ENCODE measurements around the gene NT5C2.
A peak's percentile ranks its signal among the peaks of the same experiment; 100 is the strongest.
"Not testable (repeated sequence)": the region's sequence is repeated elsewhere in the genome, so short reads cannot be mapped to it uniquely, and the experiment has no call there.

Gene NT5C2

GRCh38 chr10:103083266-103083976, 109.7 kb downstream of the NT5C2 start:
- DNase-seq, result no peak

DNA sequence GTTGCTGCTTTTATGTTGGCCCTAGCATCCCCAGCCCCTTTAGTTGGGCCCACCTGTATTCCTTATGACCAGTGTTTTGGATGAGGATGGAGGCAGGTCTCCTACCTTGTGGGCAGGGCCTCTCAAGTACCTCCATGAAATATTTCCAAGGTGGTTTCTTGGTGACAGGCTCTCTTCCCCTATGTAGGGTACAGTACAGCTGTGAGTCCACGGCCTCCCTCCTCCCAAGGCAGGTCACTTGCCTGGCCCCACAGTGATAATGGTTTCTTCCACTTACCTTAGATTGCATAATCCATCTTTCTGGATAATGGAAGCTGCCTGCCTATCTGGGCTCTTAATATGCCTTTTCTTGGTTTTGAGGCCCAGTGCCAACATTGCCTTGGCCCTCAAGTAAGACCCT, 110.4 kb downstream of the NT5C2 start:
- no peak for DNase-seq

GRCh38 chr10:103080891-103081581, 112.0 kb downstream of the NT5C2 start:
- DNase-seq, result no peak

DNA sequence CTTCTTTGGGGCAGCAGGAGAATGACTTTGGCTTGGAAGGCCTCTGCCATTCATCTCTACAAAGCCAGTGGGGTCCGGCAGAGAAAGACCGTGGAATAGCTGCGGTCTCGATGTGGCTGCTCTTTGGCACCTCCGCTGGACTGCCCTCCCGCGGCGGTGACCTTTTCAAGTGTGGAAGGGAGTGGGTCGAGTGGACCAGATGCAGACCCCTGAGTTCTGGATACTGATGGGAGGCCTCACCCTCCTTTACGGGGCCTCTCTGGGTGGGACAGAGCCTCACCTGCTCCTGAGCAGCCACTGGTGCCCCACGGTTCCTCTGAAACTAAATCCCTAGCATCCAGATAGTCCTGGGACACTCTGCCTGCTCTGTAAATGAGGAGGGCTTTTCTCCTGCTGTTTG, 113.1 kb downstream of the NT5C2 start:
- no peak for DNase-seq

DNA sequence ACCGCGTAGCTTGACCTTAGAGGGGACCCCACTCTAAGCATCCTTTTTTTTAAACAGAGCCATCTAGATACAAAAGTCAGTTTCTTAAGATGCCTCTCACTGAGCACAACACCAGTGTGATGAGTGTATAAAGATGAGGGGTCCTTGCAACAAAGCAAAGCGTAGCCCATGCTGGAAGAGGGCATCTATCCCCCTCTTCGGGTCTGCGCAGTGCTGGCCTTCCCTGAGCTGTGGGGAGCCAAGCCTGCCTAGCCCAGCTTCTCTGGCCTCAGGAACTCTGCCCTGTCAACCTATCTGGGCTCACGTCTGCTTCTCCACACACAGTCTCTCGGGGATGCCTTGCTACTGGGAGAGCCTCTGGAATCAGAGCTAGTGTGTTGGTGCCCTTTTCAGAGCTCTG, 114.0 kb downstream of the NT5C2 start:
- DNase-seq, result no peak

DNA sequence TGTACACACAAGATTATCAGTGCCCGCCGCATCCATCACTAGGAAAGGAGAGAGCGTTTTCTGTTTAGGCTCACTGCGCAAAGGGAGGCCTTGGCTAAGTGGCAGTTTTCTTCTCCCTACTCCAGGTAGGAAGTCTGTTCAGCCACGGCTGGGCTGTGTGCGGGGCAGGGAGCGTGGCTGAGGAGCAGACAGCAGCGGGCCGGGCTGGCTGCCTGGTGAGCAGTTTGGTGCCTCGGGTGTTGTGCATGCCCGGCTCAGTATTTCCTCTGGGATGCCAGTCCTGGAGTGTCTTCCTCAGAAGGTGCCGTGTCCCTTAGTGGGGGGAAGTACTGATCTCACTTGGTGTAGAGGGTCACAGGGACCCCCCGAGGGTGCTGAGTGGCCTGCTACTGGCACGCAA, 114.4 kb downstream of the NT5C2 start:
- no peak for DNase-seq

DNA sequence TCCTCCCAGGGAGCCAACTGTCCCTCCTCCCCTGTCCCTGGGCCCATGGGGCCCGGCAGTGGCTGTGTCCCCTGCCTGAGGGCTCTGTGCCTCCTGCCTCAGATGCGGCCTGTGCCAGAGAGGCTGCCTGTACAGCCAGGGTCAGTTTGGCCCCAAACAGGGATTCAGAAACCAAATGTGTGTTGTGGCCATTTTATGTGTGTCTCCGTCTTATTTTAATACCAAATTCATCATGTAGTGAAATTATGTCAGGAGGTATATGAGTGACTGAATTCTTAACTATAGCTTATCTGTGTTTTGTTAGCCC, 114.8 kb downstream of the NT5C2 start:
- DNase-seq, result no peak

DNA sequence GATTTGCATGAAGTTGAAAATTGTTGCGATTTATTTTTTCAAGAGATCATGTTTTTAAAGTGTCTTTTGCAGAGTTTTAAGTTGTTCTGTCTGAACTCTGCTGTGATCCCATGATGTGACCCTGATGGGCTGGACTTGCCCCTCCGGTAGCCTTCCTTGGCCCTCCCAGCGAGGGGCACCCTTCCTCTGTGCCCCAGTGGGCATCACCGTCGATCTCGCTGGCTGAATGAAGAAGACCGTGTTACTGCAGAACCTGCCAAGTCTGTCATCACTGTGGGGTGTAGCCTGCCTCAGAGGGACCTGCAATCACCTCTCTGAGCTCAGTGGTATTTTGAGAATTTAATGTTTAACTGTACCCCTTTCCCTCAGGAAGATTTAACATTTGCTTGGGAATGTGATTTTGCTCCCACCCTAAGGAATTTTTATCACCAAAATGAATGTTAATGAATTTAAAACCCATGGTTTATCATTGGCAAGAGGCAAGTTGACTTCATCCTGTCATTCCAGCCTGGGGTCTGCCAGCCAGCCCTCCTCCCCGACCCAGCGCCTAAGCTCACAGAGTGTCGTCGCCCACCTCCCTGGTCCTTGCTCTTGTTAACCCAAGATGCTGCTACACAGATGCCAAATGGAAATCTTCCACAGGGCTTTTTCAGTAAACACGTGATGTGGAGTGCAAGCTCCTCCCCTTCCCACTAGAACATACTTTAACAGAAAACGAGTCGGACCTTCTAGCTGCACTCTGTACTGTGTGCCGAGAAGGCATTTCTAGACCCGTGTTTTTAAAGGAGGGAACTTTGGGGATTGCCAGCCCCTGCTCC, 115.4 kb downstream of the NT5C2 start:
- DNase-seq, result no peak

GRCh38 chr10:103077020-103077419, 116.1 kb downstream of the NT5C2 start:
- no peak for DNase-seq

- no peak for DNase-seq
These were observed 120.2 kb downstream of the NT5C2 start for GRCh38 chr10:103072891-103073290.

- no peak for DNase-seq
These were observed 120.8 kb downstream of the NT5C2 start for GRCh38 chr10:103072276-103072675.

DNA sequence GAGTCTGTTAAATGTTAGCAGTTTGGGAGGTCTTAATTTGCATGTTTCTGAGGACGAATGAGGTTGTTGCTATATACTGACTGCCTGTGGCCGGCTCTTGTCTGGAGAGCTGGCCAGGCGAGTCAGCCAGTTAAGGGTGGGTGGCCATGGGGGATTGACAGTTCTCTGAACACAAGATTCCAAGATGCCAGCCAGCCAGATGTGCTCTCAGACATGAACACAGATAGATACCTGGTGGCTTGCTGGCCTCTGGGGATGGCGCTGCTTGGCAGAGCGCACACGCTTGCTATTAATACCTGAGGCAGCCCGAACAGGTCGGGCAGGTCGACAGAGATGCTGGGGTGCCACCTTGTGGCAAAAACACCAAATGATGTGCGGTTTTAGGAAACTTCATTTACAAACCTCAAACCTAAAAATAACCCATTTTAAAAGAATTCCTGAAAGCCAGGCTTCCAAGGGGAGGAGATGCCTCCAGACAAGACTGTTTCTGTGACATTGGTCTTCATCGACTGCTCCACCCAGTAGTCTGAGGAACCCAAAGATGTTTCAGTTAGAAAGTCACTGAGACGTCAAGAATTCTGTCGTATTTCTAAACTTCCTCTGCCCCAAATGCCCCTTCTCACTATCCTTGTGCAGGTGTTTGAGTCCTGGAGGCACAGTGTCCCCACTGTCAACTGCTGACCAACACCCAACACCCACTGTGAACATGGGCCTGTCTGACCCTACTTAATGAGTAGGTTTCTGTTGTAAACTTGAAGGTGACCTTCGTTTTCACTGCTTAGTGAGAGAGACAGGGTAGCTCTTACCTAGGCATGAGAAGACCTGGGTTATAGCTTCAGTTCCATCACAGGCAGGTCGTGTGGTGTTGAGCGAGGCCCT, 123.4 kb downstream of the NT5C2 start:
- peak; percentile 72 for DNase-seq

GRCh38 chr10:103067956-103068355, 125.1 kb downstream of the NT5C2 start:
- DNase-seq, result no peak

- DNase-seq, result no peak
These were observed 125.6 kb downstream of the NT5C2 start for GRCh38 chr10:103067484-103067883.

GRCh38 chr10:103067099-103067477, 126.0 kb downstream of the NT5C2 start:
- not testable (repeated sequence) for DNase-seq

DNA sequence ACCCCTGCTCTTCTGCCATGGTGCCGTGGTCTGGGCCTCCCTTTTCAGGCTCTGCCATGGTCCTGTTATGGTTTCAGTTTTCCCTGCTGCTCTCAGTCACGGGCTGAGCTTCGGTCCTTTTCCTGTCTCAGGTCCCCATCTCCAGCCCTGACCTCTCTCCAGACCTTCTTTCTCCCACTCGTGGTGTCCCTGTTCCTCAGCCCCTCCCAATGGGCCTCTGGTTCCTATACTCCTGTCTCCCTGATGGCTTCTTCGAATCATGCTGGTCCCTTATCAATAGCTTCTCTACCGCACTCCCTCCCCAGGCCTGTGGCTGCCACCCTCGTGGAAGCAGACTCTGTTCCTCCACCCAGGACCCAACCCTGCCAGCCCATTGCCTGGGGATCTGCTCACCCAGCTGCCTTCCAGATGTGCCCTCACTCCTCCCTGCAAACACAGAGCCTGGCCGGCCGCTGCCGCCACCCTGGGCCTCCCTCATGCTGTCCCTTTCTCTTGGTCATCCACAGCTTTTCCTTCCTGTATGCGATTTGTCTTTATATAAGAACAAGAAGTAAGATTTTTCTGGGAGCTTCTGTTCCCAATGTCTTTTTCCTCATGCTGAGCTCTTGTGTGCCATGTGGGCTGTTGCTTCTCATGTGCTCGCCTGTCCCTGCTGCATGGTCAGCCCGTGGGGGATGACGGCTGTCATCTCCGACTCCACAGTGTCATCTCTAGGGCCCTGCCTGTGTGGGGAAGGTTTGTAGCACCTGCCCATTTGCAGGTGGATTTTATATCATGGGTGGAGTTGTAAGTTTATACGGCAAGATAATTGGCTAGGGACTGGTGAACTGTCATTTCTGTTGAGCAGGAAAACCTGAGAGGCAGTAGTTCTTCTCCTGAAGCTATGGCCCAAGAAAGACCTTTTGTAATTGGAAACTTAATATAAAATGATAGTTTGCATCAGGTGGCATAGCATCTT, 126.7 kb downstream of the NT5C2 start:
- DNase-seq, result no peak

DNA sequence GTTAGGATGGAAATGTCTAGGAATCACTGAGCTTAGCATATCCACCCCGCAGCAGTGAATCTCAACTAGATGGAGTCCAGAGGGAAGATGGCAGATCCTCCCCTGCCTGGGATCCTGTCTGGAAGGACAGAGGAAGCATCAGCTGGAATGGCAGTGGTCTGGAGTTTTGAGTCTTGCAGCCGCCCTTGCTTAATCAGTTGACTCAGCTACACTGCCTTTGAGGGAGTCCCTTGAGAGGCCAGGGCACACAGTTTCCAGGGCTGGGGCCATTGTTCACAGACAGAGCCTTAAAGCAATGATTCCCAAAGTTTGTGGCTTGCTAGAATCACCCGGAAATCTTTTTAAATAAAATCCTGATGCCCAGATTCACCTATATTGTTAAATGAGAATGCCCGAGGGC, 128.1 kb downstream of the NT5C2 start:
- DNase-seq, result no peak

DNA sequence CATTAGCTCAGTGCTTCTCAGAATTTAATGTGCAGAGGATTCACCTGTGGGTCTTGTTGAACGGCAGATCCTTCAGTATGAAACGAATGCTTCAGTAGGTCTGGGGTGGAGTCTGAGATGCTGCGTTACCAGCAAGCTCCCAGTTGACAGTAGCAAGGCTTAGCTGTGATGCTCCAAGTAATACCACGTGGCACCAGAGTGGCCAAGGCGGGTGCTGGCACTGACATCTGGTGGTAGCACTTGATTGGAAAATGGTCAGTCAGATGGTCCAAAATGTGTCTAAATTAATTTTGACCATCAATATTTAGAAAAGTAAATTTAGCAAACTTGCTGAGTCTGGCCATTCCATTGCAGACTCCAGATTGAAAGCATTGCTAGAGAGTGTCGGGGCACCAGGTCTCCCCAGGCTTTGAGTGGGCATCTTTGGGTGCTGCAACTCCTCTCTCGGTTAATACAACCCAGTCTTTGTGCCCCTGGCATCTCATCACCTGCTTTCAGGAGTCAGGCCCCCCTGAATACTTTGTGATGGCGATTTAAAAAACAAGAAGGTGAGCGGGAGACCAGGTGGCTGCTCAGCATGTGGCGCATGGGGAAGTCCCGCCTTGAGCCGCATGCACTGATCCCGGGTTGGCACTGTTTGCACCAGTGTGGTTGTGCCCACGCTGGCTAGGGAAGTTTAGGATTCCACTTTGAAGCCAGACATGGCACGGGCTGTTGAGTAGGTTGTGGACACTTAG, 130.1 kb downstream of the NT5C2 start:
- no peak for DNase-seq

- DNase-seq, result no peak
These were observed 132.5 kb downstream of the NT5C2 start for GRCh38 chr10:103060575-103060974.

DNA sequence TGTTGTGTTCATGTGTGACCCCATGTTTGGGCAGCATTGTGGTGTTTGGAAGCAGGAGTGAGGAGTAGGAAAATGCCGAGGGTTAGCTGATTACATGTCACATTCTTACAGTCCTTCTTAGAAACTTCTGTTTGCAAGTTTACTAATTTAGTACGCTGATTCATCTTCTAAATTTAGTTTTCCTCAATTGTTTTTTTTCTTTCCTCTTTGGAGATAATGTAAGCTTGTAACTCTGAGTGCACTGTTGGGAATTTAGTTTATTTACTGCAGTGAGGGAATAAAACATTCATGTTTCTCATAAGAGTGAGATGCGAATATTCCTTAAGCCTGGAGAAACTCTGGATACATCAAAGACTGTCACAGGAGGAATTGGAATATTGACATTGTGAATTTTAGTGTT, 135.0 kb downstream of the NT5C2 start:
- DNase-seq, result no peak

- DNase-seq, result no peak
These were observed 138.0 kb downstream of the NT5C2 start for GRCh38 chr10:103055105-103055504.
